NCI-H2029 (cell line): Measurements from ENCODE around the gene PPP1R16B.

Source experiments
- DNase-seq: peaks from one replicate; lab custom pipeline; 2025; lab: John Stamatoyannopoulos, UW

Gene PPP1R16B

DNA sequence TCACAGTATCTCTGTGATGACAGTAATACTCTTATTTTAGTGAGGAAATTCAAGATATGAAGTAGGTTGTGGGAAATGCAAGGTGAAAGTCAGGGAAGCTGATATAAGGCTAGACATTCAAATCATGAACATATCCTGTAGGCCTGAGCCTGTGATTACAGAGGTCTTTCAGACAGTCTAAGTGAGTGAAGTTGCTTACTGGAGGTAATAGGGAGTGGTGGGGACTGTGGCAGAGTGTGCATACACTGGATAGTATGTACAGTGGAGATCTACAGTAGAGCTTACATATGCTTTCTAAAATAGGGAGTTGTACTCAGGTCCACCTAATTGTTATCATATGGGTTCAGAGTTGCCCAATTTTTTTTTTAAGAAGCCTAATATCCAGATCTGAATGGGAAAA is 159.8 kb downstream of the PPP1R16B start:
- DNase-seq: no peak

DNA sequence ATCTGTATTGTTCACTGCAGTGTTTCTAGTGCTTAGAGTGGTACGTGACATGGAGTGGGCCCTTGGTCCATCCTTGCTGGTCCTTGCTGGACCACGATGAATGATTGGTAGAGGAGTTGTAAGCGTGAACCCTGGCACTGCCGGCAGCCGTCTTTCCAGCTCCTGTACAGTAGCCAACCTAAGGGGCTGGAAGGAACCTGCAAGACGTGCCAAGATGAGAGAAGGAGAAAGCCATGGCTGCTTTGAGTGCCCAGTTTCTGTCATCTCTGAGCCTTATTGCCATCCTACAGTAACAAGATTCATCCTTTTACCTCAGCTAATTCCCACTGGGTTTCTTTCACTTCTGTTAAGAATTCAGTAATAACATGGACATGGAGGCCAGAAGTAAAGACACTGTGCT is 162.6 kb downstream of the PPP1R16B start:
- no peak for DNase-seq

DNA sequence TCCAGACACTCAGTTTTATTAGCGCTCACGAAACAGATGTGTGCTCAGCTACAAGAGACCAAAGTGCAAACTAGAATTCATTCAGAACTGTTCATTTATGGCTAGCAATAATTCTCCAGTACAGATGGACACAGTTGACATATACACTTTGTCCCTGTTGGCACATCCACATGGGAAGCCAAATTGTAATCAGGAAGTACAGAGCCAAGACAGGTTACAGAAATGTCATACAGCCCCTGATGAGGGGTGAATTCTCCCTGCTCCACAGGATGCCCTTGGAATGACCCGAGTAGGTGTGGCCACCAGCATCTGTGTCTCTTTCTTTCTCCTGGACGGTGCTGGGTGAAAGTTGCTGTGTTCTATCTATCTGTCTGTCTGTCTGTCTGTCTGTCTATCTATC is 164.2 kb downstream of the PPP1R16B start:
- DNase-seq: no peak

DNA sequence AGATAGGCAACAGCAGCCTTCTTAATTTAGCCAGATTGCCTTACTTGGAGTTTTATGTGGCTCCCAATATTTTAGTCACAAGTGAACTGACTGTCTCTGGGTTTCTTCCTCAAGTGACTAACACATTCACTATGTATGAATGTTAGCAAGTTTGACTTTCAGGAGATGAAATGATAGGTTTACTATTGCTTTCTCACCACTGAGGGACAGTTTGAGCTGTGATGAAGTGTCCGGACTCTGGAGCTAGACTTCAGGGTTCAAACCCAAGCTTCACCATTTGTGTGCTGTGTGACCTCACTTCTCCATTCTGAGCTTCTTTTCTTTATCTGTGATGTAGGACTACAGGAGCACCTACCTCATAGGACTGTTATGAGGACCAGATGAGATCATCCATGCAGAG is 164.8 kb downstream of the PPP1R16B start:
- no peak for DNase-seq
